Measurements from ENCODE around the gene PDE6A. TPM values are rescaled to one million over a fixed set of nuclear protein-coding genes. Genes with fewer than 3 reads are reported as not detected.

The PDE6A gene
- total and polyA plus RNA-seq, 9 of the 15 experiments (the other 6 are each of a cell fraction or from before 2014, with no cell fraction given) = 0.01 to 0.04 (median 0.01) TPM; not detected in 6

DNA sequence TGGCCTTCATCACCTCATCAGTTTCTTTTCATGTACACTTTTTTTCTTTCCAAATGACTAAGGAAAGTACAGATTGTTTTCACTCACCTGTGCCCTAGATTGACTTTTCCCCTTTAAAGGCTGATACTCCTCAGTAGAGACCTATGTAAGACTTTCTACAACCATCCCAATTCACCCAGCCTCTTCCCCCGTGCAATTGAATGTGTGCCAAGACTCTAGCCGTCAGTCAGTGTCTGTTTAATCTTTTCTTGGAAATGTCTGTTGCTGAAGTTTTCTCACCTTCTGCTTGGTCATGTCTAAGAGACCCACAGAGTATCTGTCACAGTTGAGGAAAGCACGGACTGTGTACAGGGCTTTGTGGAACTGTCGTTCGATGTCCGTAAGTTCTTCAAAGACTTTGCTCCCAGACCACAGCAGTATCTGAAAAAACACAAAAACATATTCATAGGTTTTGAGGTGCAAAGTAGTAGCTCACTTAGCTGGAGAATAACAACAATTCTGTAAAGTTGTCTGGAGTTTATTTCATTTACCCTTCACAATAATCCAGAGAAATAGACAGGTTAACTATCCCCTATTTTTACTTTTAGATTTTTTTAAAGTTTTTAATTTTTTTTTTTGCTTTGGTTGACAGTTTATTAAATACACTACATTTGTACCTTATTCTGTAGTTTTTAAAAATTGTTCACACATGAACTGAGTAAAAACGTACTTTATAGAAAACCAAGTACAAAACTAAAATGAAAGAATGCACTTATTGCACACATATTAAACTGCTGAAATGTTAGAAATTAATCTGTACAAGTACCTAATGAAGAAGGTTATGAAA is 13.6 kb downstream of the PDE6A start (continued):
- TF ChIP-seq STAT6 (CRISPR knock-in tag; IDR thresholded peaks at IDR 0.05) (no peak), ZNF143 (CRISPR knock-in tag; IDR thresholded peaks at IDR 0.05) (no peak), FOXM1 (IDR thresholded peaks at IDR 0.05; ENCODE audit: low read depth) (no peak), FOXM1 (CRISPR knock-in tag; IDR thresholded peaks at IDR 0.05; ENCODE audit: low read depth) (no peak), TCFL5 (CRISPR knock-in tag; conservative IDR thresholded peaks at IDR 0.05) (no peak), DPF2 (IDR thresholded peaks at IDR 0.05) (peak; percentile 77; the same call in 1 of the 2 replicates), ZC3H4 (CRISPR knock-in tag; IDR thresholded peaks at IDR 0.05; ENCODE audit: borderline replicate concordance) (no peak), KDM5B (IDR thresholded peaks at IDR 0.05; ENCODE audit: insufficient replicate concordance, low read depth, low read length) (no peak), BACH1 (tag; IDR thresholded peaks at IDR 0.05) (no peak), KLF6 (CRISPR knock-in tag; IDR thresholded peaks at IDR 0.05; ENCODE audit: borderline replicate concordance) (no peak), TSHZ1 (CRISPR knock-in tag; IDR thresholded peaks at IDR 0.05) (no peak), GATA2 (CRISPR knock-in tag; IDR thresholded peaks at IDR 0.05) (peak; percentile 44; the same call in 1 of the 2 replicates), ZNF57 (CRISPR knock-in tag; IDR thresholded peaks at IDR 0.05) (no peak), E4F1 (CRISPR knock-in tag; IDR thresholded peaks at IDR 0.05; ENCODE audit: borderline replicate concordance) (no peak)
- TF ChIP-seq, protein P1, sequence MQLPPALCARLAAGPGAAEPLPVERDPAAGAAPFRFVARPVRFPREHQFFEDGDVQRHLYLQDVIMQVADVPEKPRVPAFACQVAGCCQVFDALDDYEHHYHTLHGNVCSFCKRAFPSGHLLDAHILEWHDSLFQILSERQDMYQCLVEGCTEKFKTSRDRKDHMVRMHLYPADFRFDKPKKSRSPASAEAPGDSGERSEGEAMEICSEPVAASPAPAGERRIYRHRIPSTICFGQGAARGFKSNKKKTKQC (CRISPR knock-in tag; IDR thresholded peaks at IDR 0.05) = no peak
- TF ChIP-seq, protein P2, sequence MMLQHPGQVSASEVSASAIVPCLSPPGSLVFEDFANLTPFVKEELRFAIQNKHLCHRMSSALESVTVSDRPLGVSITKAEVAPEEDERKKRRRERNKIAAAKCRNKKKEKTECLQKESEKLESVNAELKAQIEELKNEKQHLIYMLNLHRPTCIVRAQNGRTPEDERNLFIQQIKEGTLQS (IDR thresholded peaks at IDR 0.05) = no peak
- TF ChIP-seq, protein P2 (CRISPR knock-in tag; conservative IDR thresholded peaks at IDR 0.05) = no peak
